Activated T-cell treated with anti-CD3 and anti-CD28 coated beads, Interleukin-2, amount 50 U/mL, for 24 hours (primary cell): ENCODE data around the gene MRAS.
"Not testable (repeated sequence)": the region's sequence is repeated elsewhere in the genome, so short reads cannot be mapped to it uniquely, and the experiment has no call there.

Experiments
- DNase-seq: peaks from one replicate; pipeline ENCODE4 v3.0.0-alpha.2; 2020
- H3K27ac Mint-ChIP-seq: 2 replicates; pipeline ENCODE4 v1.8.0; 2020; ENCODE audit warnings: mild to moderate bottlenecking, mixed read lengths
- H3K27me3 Mint-ChIP-seq: 2 replicates; pipeline ENCODE4 v1.8.0; 2020; ENCODE audit warnings: mixed read lengths
- H3K36me3 Mint-ChIP-seq: 2 replicates; pipeline ENCODE4 v1.8.0; 2020; ENCODE audit warnings: low read depth, mixed read lengths
- H3K4me1 Mint-ChIP-seq: 2 replicates; pipeline ENCODE4 v1.8.0; 2020; ENCODE audit warnings: low read depth, mixed read lengths
- H3K4me3 Mint-ChIP-seq: 2 replicates; pipeline ENCODE4 v1.8.0; 2020; ENCODE audit warnings: mild to moderate bottlenecking, moderate library complexity, mixed read lengths
- H3K9me3 Mint-ChIP-seq: 2 replicates; pipeline ENCODE4 v1.8.0; 2020; ENCODE audit warnings: mixed read lengths

MRAS gene

DNA sequence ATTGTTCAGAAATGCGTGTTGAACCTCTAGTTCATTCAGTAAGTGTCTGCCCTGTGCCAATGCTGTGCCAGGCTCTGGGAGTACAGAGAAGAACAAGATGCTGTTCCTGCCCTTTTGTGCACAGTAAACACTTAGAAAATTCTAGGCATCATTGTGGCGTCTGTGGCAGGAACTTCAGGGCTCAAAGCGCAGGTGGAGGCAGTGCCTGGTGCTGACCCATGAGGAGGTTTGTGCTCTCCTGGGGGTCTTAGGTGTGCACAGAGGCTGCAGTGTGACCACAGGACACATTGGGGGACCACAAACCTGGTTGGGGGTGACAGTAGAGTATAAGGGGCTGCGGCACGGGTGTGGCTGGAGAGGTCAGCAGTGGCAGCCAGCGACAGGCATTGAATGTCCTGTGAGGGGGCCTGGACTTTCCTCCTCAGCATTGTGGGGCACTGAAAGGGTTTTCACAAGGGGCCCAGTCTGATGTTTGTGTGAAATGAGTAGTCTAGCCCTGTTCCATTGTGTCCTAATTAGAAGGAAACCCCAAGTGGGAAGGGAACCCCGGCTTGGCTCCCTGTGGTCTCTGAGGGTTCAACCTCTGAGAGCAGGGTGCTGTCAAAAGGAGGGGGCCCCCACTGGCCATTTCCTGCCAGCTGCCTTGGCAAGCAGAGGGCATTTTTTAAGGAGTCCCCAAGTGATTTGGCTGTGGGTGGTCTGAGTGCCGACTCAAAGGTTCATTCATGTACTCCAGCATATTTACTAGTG, 20.9 kb downstream of the MRAS start:
- Mint-ChIP-seq H3K27me3 (peaks cover 20% of the 10 kb centered on the region), H3K4me3 (no peak overlapping the region), H3K9me3 (no peaks in the 10 kb centered on the region), H3K36me3 (no peaks in the 10 kb centered on the region), H3K4me1 (peaks cover 8% of the 10 kb centered on the region), H3K27ac (no peak overlapping the region)
- no peak for DNase-seq

DNA sequence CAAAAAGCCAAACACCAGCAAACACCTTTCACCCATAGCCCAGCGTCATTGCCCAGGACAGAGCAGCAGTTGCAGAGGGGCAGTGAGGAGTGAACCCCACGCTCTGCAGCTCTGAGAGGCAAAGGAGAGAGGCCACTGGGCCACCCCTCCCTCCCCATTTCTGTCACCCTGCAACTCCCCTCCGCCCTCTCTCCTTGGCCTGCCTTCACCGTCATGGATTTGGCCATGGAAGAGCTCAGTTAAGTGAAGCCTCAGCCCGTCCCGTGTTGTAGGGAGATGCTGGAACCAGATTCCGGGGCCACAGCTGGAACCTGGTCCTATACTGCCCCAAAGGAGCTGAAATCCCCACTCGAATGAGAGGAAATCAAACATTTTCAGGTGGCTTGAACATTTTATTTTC, 21.9 kb downstream of the MRAS start:
- no peak overlapping the region for H3K27ac Mint-ChIP-seq
- no peak for DNase-seq
- no peak overlapping the region for H3K4me3 Mint-ChIP-seq
- no peaks in the 10 kb centered on the region for H3K36me3 Mint-ChIP-seq
- H3K27me3 Mint-ChIP-seq, result peaks cover 20% of the 10 kb centered on the region
- peaks cover 8% of the 10 kb centered on the region for H3K4me1 Mint-ChIP-seq
- no peaks in the 10 kb centered on the region for H3K9me3 Mint-ChIP-seq

GRCh38 chr3:138371070-138371965, 22.9 kb downstream of the MRAS start:
- Mint-ChIP-seq H3K4me1 (peaks cover 8% of the 10 kb centered on the region), H3K27me3 (peaks cover 20% of the 10 kb centered on the region), H3K9me3 (no peaks in the 10 kb centered on the region), H3K27ac (no peak overlapping the region), H3K4me3 (no peak overlapping the region), H3K36me3 (no peaks in the 10 kb centered on the region)
- DNase-seq, result no peak

DNA sequence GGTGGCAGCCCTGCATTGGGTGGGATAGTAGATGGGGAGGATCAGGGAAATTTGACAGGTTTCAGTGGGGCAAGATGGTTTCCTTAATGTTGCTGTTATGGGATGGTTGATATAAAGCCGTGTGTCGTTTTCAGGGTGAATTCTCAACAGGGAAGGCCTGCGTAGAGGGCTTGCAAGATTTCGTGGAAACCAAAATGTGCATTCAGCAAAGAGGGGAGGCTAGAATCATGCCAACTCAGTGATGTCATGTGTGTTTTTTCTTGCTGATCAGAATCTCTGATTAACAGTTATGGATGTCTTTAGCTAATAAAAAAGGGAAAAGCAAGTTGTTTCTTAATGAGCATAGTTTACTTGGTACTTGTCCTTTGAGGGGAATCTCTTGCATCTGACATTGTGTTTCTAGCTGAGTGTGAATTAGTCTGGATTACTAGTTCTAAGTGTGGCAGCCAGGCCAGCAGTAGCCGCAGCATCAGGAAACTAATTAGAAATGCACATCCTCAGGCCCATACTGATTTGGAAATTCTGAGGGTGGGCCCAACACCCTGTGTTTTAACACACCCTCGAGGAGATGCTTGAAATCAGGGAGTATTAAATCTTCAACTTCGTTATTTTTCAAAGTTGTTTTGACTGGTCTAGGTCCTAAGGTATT, 24.8 kb downstream of the MRAS start:
- Mint-ChIP-seq H3K9me3 (no peaks in the 10 kb centered on the region), H3K4me3 (no peak overlapping the region), H3K4me1 (peaks cover 8% of the 10 kb centered on the region), H3K36me3 (no peaks in the 10 kb centered on the region), H3K27ac (no peak overlapping the region), H3K27me3 (peaks cover 20% of the 10 kb centered on the region)
- no peak for DNase-seq

DNA sequence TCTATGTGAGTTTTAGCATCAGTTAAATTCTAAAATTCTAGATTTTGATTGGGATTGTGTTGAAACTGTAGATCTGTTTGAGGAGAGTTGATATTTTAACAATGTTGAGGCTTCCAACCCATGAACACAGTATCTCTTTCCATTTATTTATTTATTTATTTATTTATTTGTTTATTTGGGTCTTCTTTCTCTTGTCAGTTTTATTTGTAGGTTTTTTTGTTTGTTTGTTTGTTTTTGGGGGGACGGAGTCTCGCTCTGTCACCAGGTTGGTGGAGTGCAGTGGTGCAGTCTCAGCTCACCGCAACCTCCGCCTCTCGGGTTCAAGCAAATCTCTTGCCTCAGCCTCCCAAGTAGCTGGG, 25.3 kb downstream of the MRAS start:
- peaks cover 20% of the 10 kb centered on the region for H3K27me3 Mint-ChIP-seq
- H3K27ac Mint-ChIP-seq, result no peak overlapping the region
- no peak for DNase-seq
- no peaks in the 10 kb centered on the region for H3K9me3 Mint-ChIP-seq
- no peak overlapping the region for H3K4me3 Mint-ChIP-seq
- peaks cover 8% of the 10 kb centered on the region for H3K4me1 Mint-ChIP-seq
- H3K36me3 Mint-ChIP-seq, result no peaks in the 10 kb centered on the region

DNA sequence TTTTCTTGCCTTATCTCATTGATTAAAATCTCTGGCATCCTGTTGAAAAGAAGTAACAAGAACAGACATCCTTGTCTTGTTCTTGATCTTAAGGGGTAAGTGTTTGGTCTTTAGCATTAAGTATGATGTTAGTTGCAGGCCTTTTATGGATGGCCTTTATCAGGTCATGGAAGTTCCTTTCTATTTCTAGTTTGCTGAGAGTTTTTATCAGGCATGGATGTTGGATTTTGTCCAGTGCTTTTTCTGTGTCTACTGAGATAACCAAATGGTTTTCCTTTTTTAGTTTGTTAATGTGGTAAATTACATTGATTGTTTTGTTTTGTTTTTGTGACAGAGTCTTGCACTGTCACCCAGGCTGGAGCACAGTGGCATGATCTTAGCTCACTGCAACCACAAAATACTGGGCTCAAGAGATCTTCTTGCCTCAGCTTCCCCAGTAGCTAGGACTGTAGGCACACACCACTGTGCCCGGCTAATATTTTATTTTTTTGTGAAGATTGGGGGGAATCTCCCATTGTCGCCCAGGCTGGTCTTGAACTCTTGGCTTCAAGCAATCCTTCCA, 26.3 kb downstream of the MRAS start:
- H3K27ac Mint-ChIP-seq, result no peak overlapping the region
- no peaks in the 10 kb centered on the region for H3K36me3 Mint-ChIP-seq
- H3K9me3 Mint-ChIP-seq, result no peaks in the 10 kb centered on the region
- no peak overlapping the region for H3K4me3 Mint-ChIP-seq
- DNase-seq, result no peak
- peaks cover 20% of the 10 kb centered on the region for H3K27me3 Mint-ChIP-seq
- H3K4me1 Mint-ChIP-seq, result peaks cover 8% of the 10 kb centered on the region

DNA sequence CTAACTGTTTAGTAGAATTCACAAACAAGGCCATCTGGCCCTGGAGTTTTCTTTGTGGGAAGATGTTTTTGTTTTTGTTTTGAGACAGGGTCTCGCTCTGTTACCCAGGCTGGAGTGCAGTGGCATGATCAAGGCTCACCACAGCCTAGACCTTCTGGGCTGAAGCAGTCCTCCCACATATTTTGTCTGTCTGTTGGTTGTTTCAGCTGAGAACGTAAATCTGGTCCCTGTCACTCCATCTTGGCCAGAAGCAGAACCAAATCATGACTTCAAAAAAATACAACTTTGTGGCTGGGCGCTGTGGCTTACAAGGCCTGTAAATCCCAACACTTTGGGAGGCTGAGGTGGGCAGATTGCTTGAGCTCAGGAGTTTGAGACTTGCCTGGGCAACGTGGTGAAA, 27.1 kb downstream of the MRAS start:
- Mint-ChIP-seq H3K27me3 (peaks cover 16% of the 10 kb centered on the region), H3K4me3 (no peak overlapping the region), H3K36me3 (no peaks in the 10 kb centered on the region), H3K27ac (no peak overlapping the region), H3K9me3 (no peaks in the 10 kb centered on the region), H3K4me1 (peaks cover 8% of the 10 kb centered on the region)
- no peak for DNase-seq

DNA sequence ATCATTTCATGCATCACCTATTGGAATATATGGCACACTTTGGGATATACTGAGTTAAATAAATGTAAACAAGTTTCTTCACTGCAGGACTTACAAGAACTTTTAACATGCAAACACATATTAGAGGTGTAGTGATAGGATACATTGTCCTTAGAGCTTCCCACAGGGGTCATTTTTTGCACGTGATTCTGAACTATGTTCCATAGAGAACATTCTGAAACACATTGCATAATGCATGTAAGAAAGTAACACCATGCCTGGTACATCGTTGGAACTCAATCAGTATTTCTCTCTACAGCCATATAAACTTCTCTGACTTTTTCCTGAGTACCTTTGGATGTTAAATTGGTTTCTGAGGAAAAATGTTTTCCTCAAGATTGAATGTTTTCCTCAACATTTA, 28.3 kb downstream of the MRAS start:
- no peak for DNase-seq
- Mint-ChIP-seq H3K4me1 (peaks cover 2% of the 10 kb centered on the region), H3K4me3 (no peak overlapping the region), H3K27me3 (peaks cover 6% of the 10 kb centered on the region), H3K9me3 (no peaks in the 10 kb centered on the region), H3K36me3 (no peaks in the 10 kb centered on the region), H3K27ac (no peak overlapping the region)

- not testable (repeated sequence) for H3K36me3 Mint-ChIP-seq, H3K4me3 Mint-ChIP-seq, H3K27me3 Mint-ChIP-seq, H3K4me1 Mint-ChIP-seq, DNase-seq, H3K9me3 Mint-ChIP-seq, H3K27ac Mint-ChIP-seq
Measured at GRCh38 chr3:138377212-138377611, 28.8 kb downstream of the MRAS start.

DNA sequence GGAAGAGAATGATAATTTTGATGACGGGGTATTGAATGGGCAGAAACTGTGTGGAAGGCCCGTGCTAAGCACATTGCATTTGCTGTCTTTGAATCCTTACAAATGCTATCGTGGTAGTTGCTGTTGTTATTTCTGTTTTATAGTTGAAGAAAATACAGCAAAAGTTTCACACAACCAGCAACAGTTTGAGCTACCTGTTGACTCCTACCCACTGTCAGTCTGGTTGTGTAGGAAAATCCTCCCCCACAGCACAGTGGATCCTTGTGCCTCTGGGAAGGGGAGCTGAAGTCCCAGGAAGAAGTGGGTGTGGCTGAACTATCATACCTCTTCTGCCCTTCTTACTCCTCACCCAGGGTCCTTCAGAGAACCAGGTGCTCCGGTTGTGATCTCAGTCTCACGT, 29.4 kb downstream of the MRAS start:
- H3K36me3 Mint-ChIP-seq, result no peaks in the 10 kb centered on the region
- DNase-seq, result no peak
- no peak overlapping the region for H3K4me3 Mint-ChIP-seq
- no peaks in the 10 kb centered on the region for H3K9me3 Mint-ChIP-seq
- H3K27me3 Mint-ChIP-seq, result peaks cover 3% of the 10 kb centered on the region
- no peaks in the 10 kb centered on the region for H3K4me1 Mint-ChIP-seq
- H3K27ac Mint-ChIP-seq, result no peak overlapping the region

DNA sequence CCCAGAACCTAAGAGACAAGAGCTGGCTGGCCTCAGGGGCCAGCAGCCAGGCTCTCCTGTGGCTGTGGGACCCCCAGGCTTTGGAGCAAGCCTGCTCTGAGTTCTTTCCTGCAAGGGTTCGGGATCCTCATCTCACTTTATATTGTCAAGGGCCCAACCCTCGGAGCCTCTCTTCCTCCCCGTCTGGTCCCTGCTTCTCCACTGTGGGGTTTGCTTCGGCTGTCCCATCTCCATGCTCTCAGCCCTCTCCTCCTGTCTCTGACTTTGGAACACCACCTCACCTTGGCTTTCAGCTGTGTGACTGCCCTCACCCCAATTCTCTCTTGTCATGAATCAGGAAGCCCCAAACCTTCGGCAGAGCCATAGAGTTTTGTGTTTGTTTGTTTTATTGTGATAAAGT, 30.0 kb downstream of the MRAS start:
- H3K9me3 Mint-ChIP-seq, result no peaks in the 10 kb centered on the region

GRCh38 chr3:138378990-138379389, 30.6 kb downstream of the MRAS start:
- Mint-ChIP-seq H3K36me3 (no peaks in the 10 kb centered on the region), H3K9me3 (no peaks in the 10 kb centered on the region), H3K27me3 (peaks cover 3% of the 10 kb centered on the region), H3K4me1 (no peaks in the 10 kb centered on the region), H3K4me3 (no peak overlapping the region), H3K27ac (no peak overlapping the region)
- no peak for DNase-seq

More for the DNA sequence above, 30.0 kb downstream of the MRAS start:
- Mint-ChIP-seq H3K4me3 (no peak overlapping the region), H3K4me1 (no peaks in the 10 kb centered on the region), H3K27ac (no peak overlapping the region), H3K36me3 (no peaks in the 10 kb centered on the region), H3K27me3 (peaks cover 1% of the 10 kb centered on the region)
- no peak for DNase-seq

- H3K27ac Mint-ChIP-seq, result no peak overlapping the region
- H3K27me3 Mint-ChIP-seq, result peaks cover 6% of the 10 kb centered on the region
- H3K9me3 Mint-ChIP-seq, result no peaks in the 10 kb centered on the region
- no peak for DNase-seq
- H3K4me3 Mint-ChIP-seq, result no peak overlapping the region
- H3K4me1 Mint-ChIP-seq, result no peaks in the 10 kb centered on the region
- no peaks in the 10 kb centered on the region for H3K36me3 Mint-ChIP-seq
Measured at GRCh38 chr3:138381413-138381901, 33.1 kb downstream of the MRAS start.

GRCh38 chr3:138381950-138382715, 33.8 kb downstream of the MRAS start:
- no peak for DNase-seq
- peaks cover 11% of the 10 kb centered on the region for H3K27me3 Mint-ChIP-seq
- no peaks in the 10 kb centered on the region for H3K9me3 Mint-ChIP-seq
- no peak overlapping the region for H3K4me3 Mint-ChIP-seq
- no peak overlapping the region for H3K27ac Mint-ChIP-seq
- H3K36me3 Mint-ChIP-seq, result no peaks in the 10 kb centered on the region
- H3K4me1 Mint-ChIP-seq, result no peaks in the 10 kb centered on the region
